ENCODE measurements around the gene JAKMIP2.

JAKMIP2 gene

DNA sequence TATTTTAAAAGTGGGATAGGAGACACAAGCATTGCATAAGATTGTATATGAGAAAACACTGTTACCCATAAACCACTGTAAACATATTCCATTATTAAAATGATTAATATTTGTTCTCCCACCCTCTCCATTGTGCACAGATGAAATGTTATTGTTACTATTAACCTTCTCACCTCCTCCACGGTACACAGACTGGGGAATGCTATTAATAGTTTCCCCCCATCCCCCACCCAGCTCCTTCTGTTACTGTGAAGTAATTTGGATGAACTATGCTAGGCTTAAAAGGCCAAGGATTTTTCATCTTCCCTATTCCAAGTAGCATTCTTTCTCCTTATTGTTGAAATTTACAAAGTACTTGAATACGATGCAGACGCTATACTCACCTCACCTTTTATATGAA, 91.4 kb downstream of the JAKMIP2 start:
- DNase-seq: no peak

DNA sequence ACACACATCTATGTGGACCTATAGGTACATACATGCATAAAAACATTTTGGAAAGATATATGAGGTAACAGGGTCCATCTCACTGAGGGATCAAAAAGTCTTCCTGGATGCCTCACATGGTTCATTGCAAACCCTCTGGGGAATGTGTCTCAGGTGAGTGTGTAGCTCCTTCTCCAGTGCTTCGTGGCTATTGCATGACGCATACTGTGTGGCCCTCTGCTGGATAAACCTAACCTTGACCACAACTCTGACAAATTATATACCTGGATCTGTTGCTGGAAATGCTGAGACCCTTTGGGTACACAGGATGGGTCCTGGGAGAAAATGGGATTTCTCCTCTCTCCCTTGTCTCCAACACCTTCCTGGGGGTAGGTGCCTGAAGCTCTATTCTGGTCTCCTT, 91.9 kb downstream of the JAKMIP2 start:
- peak; percentile 3 for DNase-seq

DNA sequence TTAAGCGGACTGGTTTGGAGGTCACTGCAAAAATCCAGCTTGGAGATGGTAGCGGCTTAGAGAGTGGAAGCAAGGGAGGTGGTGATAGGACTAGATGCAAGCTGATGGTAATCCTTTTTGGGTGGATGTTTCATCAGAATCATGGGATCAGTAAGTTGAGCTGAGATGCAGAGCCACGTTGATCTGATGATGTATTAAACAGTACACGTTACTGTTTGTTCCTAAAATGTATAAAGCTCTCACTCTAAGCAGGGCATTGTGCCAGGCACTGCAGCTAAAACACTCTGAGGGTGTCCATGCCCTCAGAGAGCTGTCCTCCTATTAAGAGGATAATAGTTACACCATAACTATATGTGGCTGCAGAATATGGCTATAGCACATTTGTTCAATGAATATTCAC, 93.1 kb downstream of the JAKMIP2 start:
- DNase-seq: no peak

DNA sequence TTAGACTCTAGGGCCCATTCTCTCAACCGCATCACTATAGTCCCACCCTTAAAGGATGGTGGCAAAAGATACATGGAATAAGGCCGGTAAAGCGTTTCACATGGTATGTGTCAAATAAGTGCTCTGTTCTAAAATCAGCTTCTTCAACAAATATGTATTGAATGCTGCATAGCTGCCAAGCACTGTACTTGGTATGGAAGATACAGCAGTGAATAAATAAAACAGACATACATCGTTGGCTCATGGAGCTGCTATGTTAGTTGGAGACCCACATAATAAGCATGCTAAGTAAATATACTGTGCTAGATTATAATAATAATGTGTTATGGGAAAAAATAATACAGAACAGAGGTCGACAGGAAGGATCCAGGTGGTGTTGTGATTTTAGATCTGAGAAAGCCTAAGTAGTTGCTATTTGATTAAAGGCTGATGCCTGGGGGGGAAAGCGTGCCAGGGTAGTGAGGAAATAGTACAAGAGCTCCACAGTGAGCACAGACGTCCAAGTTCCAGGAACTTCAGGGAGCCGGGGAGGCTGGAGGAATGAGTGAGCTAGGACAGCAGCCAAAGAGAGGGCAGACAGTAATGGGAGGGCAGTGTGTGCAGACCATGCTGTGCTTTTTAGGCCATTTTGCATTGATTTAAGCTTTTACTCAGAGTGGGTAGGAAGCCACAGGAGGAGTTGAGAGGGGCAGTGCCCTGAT, 93.7 kb downstream of the JAKMIP2 start:
- DNase-seq: no peak

DNA sequence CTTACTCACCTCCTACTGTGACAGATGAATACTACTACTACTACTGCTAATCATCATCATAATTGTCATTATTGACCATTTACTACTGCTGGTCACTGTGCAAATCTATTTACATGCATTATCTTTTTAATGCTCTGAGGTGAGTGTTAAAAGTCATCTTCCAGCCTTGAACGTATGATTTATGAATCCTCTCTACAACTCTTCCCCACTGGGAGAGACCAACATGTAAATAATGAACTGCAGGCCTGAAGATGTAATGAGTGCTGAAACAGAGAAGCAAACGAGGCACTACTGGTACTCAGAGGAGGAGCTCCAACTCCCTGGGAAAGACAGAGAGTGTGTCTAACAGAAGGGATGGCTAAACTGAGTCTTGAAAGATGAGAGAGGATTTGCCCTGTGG, 95.4 kb downstream of the JAKMIP2 start:
- DNase-seq: peak; percentile 84

DNA sequence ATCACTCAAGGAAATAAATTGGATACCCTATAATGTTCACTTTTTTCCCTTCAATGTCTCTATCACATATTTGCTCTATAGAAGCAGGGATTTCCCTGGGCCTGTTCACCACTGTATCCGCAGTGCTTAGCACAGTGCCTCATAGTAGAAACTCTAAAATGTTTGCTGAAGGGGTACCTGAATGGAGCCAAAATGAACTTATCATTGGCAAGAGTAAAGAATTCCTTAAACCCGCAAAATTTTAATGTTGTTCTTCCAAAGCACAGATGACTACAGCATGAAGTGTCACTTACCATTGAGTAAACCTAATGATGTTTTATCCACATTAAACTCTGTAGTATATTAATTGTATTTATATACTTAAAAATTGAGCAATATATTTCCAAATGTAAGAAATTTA, 96.1 kb downstream of the JAKMIP2 start:
- DNase-seq: no peak

DNA sequence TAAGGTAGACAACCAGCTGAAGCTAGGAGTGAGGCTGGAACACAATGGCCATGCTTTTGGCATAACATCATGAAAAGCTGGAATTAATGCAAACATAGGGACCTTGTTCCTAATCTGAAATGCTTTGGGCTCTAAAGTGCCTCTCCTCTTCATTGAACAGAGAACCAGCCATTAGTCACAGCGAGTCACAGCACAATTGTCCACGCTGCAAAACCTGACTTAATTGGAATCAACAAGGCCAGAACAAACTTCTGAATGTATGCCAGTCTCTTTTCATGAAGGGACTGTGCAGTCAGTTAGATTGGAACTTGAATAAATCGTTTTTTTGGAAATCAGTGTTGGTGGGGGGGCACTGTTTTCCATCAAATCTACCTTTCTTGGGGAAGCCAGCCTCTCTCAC, 96.5 kb downstream of the JAKMIP2 start:
- no peak for DNase-seq

DNA sequence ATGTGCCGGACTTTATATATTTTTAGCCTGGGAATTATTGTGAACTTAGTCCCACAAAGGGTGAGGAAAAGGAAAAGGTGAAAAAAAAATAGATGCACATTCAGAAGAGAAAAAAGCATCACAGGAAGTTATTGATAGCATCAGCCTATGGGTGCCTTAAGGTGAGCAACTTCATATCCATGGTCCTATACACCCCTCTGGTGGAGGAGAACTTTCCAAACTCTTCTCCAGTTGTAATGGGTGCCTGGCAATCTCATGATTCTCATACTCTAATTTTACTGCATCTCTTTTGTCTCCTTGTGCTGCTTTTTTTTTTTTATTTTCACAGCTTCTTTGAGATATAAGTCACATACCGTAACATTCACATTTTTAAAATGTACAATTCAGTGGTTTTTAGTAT, 107.4 kb downstream of the JAKMIP2 start:
- DNase-seq: no peak

DNA sequence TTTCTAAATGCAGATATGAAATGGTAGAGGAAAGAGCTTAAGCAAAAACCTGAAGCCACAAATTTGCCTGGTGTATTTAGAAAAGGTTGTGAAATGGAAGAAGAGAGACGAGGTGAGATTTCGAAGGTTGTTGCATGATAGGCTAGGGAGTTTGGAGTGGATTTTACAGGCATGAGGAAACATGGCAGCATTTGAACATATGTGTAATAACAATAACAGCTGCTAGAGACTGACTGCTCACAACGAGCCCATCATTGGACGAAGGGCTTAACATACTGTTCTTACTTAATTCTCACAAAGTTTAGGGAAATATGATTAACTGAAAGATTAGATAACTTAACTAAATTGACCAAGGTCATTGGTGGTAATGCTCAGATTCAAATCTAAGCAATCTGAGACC, 108.1 kb downstream of the JAKMIP2 start:
- no peak for DNase-seq

DNA sequence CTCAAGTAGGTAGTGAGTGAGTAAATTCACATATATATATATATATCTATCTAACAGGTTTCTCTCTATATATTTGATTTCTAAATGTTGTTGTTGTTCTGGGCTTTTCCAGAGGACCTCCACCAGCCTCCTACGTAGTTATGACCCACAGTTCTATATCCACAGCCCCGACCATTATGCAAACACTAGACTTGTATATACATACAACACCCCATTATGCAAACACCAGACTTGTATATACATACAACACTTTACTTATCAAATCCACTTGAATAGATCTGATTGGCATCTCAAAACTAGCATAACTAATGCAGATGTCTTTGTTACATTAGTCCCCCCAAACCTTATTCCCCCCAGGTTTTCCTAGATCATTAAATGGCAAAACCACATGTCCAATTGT, 108.7 kb downstream of the JAKMIP2 start:
- DNase-seq: no peak

DNA sequence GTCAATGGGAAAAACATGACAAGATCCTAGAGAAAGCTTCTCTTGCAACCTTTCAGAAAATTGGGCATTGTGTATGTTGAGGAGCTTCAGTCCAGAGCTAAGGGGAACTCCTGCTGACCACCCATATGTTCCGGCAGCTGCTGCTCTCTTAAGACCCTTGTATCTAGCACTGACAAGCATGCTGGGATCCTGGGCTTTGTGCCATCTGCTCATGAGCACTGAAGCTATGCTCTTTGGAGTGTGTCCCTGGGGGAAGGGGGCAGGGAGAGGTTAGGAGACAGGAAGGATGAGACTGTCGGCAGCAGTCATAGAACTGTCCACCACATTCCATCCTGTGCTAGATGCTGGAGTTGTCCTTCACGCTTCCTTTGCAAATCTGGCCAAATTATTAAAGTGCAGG, 109.3 kb downstream of the JAKMIP2 start:
- no peak for DNase-seq

DNA sequence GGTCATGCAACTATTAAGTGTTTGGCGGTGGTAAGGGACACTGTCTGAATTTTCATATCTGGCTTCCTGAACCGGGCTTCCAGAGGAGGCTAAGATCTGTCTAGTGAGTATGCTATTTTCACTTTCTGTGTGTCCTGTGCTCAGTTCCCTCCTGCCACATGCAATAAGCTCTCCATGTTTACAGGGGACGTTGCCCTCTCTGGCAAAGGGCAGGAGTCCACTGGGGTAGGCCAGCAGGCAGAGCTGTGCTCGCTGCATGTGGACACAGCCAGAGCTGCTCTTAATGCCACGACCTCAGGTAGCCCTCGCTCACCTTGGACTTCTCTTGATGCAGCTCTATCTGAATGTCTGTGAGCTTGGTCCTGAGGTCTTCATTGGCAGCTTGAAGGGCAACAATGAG, 111.2 kb downstream of the JAKMIP2 start:
- no peak for DNase-seq

DNA sequence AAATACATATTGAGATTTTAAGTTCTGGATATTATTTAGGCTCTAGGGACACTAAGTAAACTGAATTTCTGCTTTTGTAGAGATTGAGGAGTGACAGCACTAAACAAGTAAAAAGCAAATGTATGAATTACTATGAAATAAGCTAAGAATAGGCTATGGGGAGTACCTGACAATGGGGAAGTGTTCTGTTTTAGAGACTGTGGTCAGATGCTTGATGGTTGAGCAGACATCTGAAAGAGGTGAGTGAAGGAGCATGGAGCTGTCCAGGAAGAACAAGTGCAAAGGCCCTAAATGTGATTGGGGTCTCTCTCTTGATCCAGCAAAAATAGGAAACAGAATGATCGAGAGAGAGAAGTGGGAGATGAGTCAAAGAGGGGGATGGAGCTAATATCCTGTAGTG, 111.7 kb downstream of the JAKMIP2 start:
- no peak for DNase-seq

DNA sequence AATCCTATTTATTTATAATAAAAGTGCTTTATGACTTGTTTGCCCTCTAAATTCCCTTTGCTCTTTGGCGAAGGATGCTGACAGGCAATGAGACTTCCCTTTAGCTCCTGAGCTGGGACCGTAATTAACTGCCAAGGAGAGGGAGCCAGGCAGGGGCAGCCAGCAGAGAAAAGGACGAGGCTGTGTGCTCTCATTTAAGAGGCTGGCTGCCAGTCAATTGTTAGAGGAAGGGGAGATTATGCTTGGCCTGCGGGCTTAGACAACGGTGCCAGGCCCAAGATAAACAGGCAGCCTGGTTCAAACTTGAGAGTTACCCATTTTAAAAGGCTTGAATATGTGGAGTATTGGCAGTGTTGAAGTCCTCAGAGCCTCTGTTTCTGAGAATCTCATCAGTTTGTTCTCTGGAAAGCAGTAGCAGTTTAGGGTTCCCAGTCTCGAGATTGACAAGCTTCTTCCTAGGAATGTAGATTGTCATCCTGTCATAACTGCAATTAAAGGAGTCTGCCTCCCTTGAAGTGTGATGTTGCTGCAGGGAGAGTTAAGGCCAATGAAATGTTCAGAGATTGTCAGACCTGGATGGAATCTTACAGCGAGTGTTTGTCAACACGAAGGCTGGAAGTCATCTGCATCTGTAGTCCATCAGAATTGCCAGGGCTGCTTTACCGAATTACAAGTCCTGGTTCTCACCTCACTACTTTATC, 113.2 kb downstream of the JAKMIP2 start:
- no peak for DNase-seq

DNA sequence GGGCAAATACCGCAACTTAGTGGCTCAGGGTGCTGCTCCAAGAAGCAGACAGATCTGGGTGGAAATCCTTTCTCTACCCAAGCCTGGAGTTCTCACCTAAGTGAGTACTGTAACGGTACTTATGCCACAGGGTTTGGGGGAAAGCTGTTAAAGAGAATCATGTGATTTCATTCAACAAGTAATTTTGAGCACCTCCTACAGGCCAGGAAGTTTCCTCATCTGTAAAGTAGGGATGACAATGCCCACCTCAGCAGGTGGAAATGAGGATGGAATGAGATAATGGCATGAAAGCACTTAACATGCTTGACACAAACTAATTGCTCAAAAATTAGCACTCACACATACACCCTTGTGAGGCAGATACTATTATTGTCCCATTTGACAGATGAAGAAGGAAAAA, 114.1 kb downstream of the JAKMIP2 start:
- DNase-seq: peak; percentile 5

DNA sequence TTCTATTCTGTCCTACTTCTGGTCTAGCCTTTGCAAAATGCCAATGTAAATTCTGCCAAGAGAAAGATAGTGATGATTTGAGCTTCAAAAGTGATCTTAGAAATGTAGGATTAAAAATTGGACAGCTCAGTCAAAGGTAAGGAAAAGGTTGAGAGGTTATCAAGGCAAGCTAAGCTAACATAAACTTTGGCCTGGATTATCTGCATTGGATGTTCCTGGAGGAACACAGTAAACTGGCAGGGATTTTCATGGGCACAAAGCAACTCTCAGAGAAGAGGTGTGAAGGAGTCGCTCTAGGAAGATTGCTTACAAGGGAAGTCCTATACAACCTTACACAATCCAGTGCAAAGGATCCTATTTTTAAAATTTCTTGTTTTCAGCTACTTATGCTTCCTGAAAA, 115.2 kb downstream of the JAKMIP2 start:
- DNase-seq: no peak

DNA sequence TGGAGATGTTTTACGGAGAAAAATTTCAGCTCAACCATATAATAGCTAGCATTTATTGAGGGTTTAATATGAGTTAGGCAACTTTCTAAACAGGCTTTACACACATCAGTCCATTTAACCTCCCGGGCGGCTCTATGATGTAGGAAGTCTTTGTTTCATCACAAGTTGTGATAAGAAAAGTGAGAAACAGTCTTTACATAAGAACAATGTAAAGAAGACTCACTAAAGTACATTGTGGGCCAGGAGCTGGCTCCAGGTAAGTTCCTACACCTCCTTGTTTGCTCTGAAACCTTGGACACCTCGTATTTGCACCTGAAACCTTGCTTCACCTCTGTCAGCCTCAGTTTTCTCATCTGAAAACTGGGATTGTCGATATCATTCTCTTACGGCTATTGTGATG, 116.1 kb downstream of the JAKMIP2 start:
- no peak for DNase-seq

DNA sequence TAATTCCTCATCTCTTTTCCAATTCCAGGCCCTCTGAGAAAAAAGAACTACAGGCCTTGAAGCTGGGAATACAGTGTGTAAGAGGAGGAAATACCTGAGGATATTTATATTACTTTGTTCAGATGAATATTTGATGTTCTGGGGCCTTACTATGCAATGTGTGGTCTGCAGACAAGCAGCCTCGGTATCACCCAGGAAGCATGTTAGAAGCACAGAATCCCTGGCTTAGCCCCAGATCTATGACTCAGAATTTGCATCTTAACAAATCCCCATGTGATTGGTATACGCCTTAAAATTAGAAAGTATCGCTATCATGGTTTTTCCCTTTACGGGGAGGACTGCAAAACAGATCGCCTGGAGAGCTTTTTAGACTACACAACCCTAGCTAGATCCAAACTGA, 121.0 kb downstream of the JAKMIP2 start:
- no peak for DNase-seq

DNA sequence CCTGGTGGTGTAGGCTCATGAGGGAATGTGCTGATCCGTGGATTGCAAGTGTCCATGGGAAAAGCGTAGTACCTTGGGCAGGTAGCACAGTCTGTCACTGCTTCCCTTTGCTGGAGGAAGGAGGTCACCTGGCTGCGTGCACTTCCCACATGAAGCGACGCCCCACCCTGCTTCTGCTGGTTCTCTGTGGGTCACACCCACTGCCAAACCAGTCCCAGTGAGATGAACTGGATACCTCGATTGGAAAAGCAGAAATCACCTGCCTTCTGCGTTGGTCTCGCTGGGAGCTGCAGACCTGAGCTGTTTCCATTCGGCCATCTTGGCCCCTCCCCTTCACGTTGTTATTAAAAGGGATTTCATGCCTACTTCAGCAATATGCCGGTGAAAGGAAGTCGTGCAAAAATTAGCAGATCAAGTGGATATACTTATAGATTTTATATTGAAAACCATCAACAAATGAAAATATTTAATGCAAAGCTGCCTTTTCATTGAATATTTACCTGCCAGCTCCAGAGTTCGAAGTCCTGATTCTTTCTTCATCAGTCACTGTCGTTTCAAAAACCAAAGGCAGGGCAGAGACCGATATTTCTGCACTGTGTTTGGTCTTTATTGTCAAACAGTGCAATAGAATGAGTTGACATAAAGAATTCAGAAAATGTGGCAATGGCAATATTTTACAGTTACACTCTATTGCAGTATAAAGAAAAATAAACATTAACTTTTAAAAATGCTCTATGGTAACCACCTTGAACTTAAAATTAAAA, 123.2 kb downstream of the JAKMIP2 start:
- DNase-seq: no peak

DNA sequence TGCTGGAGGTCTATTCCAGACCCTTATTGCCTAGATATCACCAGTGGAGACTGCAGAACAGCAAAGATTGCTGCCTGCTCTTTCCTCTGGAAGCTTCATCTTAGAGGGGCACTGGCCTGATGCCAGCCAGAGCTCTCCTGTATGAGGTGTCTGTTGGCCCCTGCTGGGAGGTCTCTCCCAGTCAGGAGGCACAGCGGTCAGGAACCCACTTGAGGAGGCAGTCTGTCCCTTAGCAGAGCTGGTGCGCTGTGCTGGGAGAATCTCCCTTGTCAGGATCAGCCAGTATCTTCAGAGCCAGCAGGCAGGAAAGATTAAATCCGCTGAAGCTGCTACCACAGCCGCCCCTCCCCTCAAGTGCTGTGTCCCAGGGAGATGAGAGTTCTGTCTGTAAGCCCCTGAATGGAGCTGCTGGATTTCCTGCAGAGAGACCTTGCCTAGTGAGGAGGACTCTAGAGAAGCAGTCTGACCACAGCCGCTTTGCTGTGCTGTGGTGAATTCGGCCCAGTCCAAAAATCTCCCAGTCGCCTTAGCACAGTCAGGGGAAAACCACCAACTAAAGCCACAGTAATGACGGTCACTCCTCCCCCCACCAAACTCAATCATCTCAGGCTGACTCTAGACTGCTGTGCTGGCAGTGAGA, 124.1 kb downstream of the JAKMIP2 start:
- DNase-seq: no peak

DNA sequence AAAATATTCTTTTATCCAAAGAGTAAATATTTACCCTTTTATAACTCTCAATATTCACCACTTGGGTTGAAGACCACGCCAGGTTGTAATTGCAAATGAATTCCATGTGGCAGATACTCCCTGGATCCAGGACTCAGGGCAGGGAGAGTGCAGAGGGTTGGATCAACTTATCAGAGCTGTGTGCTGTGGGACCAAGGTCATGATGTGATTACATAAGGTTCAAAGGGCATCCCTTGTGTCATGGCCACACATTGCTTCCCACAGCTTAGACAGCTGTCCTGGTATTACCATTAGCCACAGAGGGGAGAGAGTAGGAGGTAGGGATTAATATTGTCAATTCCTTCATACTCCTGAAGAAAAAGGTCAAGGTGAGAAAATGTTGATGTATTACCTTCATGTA, 133.9 kb downstream of the JAKMIP2 start:
- no peak for DNase-seq

DNA sequence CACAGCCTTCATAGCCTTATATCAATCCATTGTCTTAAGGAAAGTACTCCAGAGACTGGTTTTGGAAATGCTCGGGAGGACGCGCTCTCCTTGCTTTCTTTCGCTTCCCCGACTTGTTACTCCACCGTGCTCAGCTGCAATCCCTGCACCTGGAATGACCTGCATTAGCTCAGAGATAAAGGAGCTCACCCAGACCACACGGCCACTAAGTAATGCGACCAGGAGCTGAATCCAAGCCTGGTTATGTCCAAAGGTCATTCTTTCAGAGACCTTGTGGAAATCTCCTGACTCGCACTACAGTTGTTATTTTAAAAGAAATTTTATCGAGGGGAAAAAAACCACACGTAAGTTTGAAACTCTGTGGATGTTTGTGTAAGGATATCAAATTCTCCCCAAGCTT, 137.3 kb downstream of the JAKMIP2 start:
- no peak for DNase-seq

DNA sequence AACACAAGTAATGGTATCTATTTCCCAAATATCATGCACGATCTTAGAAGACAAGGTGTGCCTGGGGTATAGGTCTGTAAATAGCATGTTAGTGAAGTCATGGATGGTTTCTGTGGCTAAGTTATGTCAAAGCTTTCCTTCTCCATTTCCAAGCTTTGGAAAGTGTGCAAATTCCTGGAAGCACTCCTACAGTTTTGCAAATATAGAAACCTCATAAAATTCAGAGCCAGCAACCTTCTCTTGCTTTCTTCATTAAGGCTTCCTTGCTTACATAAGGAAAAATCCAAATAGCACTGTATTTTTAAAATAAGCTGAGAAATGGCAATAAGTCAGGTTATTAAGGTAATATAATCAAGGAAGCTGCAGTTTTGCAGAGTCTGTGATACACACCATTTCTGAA, 138.1 kb downstream of the JAKMIP2 start:
- DNase-seq: no peak

DNA sequence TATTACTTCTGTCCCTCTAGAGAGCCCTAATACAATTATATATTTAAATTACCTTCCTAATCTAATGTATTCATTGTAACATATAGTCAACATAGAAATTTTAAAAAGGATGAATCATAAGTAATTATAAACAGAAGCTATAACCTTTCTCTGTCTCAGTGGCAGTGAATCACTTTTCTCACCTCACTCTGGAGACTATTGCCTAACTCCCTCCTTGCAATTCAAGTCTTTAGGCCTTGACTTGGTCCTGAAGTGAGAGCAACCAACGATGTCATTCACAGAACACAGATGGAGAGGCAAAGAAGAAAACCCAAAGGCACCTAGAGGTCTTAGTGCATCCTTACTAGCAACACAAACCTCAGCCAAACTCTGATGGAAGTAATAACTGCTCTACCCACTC, 139.4 kb downstream of the JAKMIP2 start:
- no peak for DNase-seq

All from NCI-H146 (cell line).